H1 (cell line): ENCODE data around the gene NRDE2. TPM values are rescaled to one million over a fixed set of nuclear protein-coding genes. Genes with fewer than 3 reads are reported as not detected.
"Not testable (repeated sequence)": the region's sequence is repeated elsewhere in the genome, so short reads cannot be mapped to it uniquely, and the experiment has no call there.

Experiments
- CTCF ChIA-PET: fragments of 300-600 bp; sonication (Branson Sonifier 250); formaldehyde crosslinking; loops from one replicate; lab custom pipeline; 2021; ENCODE audit not compliant: partially characterized antibody; lab: Charles Lee
- POLR2A ChIA-PET: fragments of 300-600 bp; sonication (Branson Sonifier 250); formaldehyde crosslinking; loops from one replicate; lab custom pipeline; 2021; ENCODE audit warnings: inconsistent platforms; ENCODE audit not compliant: partially characterized antibody; lab: Charles Lee
- DNase-seq, 2 experiments: peaks; one replicate each; pipeline versions ENCODE4 v3.0.0 to v3.0.0-alpha.2; 2010 to 2022; ENCODE audit warnings: low spot score in 2 of 2, low read depth in 1 of 2, mixed read lengths in 1 of 2
- FAIRE-seq: peaks from 2 replicates; lab custom pipeline; 2011; peaks lifted over from hg19 to GRCh38; lab: Jason Lieb, UNC
- H2AFZ ChIP-seq: 2 replicates; pipeline ENCODE4 v1.8.1; 2012; ENCODE audit warnings: low read length, inconsistent platforms
- H2AK5ac ChIP-seq: 2 replicates; pipeline ENCODE4 v1.6.1; 2013; ENCODE audit warnings: low read depth, low read length
- H2BK120ac ChIP-seq: replicated peaks from 2 replicates; pipeline ENCODE3; 2013; ENCODE audit warnings: low read depth, low read length, inconsistent platforms
- H2BK12ac ChIP-seq: 2 replicates; pipeline ENCODE4 v1.6.1; 2013; ENCODE audit warnings: low read depth, low read length
- H2BK15ac ChIP-seq: 2 replicates; pipeline ENCODE4 v1.6.1; 2013; ENCODE audit warnings: low read length
- H2BK20ac ChIP-seq: 2 replicates; pipeline ENCODE4 v1.6.1; 2013; ENCODE audit warnings: low read length
- H2BK5ac ChIP-seq: 2 replicates; pipeline ENCODE4 v1.6.1; 2013; ENCODE audit warnings: low read depth, low read length
- H3K14ac ChIP-seq: 2 replicates; pipeline ENCODE4 v1.6.1; 2013; ENCODE audit warnings: inconsistent platforms; ENCODE audit not compliant: insufficient read length
- H3K18ac ChIP-seq: 2 replicates; pipeline ENCODE4 v1.6.1; 2013; ENCODE audit warnings: low read length; ENCODE audit errors: extremely low read depth
- H3K23ac ChIP-seq: 2 replicates; pipeline ENCODE4 v1.6.1; 2013; ENCODE audit warnings: inconsistent platforms; ENCODE audit not compliant: insufficient read length
- H3K23me2 ChIP-seq: 2 replicates; pipeline ENCODE4 v1.6.1; 2013; ENCODE audit warnings: low read depth, low read length
- H3K27ac ChIP-seq: 2 replicates; pipeline ENCODE4 v1.6.1; 2011; ENCODE audit warnings: low read depth, low read length, inconsistent platforms
- H3K27me3 ChIP-seq, 4 experiments: replicated peaks in 1 of 4; 1 replicate in 1 of 4; 2 replicates in 3 of 4; pipeline versions ENCODE4 v1.6.1 to v1.8.1; 2011 to 2013; ENCODE audit warnings: low read length in 3 of 4, mild to moderate bottlenecking in 3 of 4, inconsistent platforms in 2 of 4, mixed read lengths in 2 of 4, moderate library complexity in 1 of 4; ENCODE audit not compliant: control insufficient read depth in 3 of 4, insufficient read depth in 3 of 4; ENCODE audit errors: extremely low read depth in 1 of 4
- H3K36me3 ChIP-seq, 4 experiments: 2 replicates each; pipeline versions ENCODE4 v1.6.1 to v1.8.1; 2011 to 2013; ENCODE audit warnings: mild to moderate bottlenecking in 4 of 4, low read length in 3 of 4, moderate library complexity in 2 of 4, control low read depth in 1 of 4, inconsistent platforms in 1 of 4; ENCODE audit not compliant: insufficient read depth in 4 of 4, control insufficient read depth in 2 of 4
- H3K4ac ChIP-seq: replicated peaks from 2 replicates; pipeline ENCODE3; 2013; ENCODE audit warnings: low read length, low read depth, mixed read lengths, inconsistent platforms; ENCODE audit not compliant: insufficient read length
- H3K4me1 ChIP-seq, 4 experiments: replicated peaks in 1 of 4; 1 replicate in 1 of 4; 2 replicates in 3 of 4; pipeline versions ENCODE4 v1.6.1 to v1.8.1; 2011 to 2013; ENCODE audit warnings: low read length in 3 of 4, inconsistent platforms in 2 of 4, mixed read lengths in 1 of 4; ENCODE audit not compliant: insufficient read depth in 4 of 4, control insufficient read depth in 3 of 4
- H3K4me2 ChIP-seq, 2 experiments: 2 replicates each; pipeline versions ENCODE4 v1.6.1 to v1.8.1; 2011 to 2013; ENCODE audit warnings: low read depth in 2 of 2, low read length in 2 of 2, control low read depth in 1 of 2, inconsistent platforms in 1 of 2, mild to moderate bottlenecking in 1 of 2; ENCODE audit not compliant: insufficient read depth in 1 of 2
- H3K4me3 ChIP-seq, 4 experiments: fragments of 200-600, 300-600 bp in 1 of 4; sonication (generic), shearing (Covaris generic), sonication (Bioruptor Twin) in 1 of 4; 2 replicates each; pipeline versions ENCODE4 v1.5.1 to v1.8.1; 2011 to 2016; ENCODE audit warnings: low read length in 4 of 4, low read depth in 3 of 4, control low read depth in 2 of 4, inconsistent platforms in 2 of 4, mild to moderate bottlenecking in 2 of 4, mixed read lengths in 1 of 4, moderate library complexity in 1 of 4; ENCODE audit not compliant: insufficient read depth in 2 of 4; ENCODE audit errors: extremely low read depth in 1 of 4
- H3K56ac ChIP-seq: replicated peaks from 2 replicates; pipeline ENCODE3; 2013; ENCODE audit warnings: low read depth, mild to moderate bottlenecking, mixed read lengths, low read length, inconsistent platforms; ENCODE audit not compliant: insufficient read length
- H3K79me1 ChIP-seq: 2 replicates; pipeline ENCODE4 v1.6.1; 2013; ENCODE audit warnings: low read depth, low read length, control low read depth
- H3K79me2 ChIP-seq, 2 experiments: 2 replicates each; pipeline versions ENCODE4 v1.6.1 to v1.8.1; 2012 to 2013; ENCODE audit warnings: low read length in 2 of 2, mild to moderate bottlenecking in 2 of 2, inconsistent platforms in 1 of 2; ENCODE audit not compliant: insufficient read depth in 2 of 2, control insufficient read depth in 1 of 2
- H3K9ac ChIP-seq, 4 experiments: replicated peaks in 1 of 4; 1 replicate in 1 of 4; 2 replicates in 3 of 4; pipeline versions ENCODE4 v1.6.1 to v1.8.1; 2011 to 2013; ENCODE audit warnings: low read depth in 3 of 4, low read length in 3 of 4, control low read depth in 2 of 4, mild to moderate bottlenecking in 2 of 4, moderate library complexity in 2 of 4, inconsistent platforms in 1 of 4; ENCODE audit errors: extremely low read depth in 1 of 4
- H3K9me3 ChIP-seq, 2 experiments: 2 replicates each; pipeline versions ENCODE4 v1.6.1 to v1.8.1; 2012 to 2013; ENCODE audit warnings: mild to moderate bottlenecking in 2 of 2, moderate library complexity in 2 of 2, control low read depth in 1 of 2, inconsistent platforms in 1 of 2, low read depth in 1 of 2, low read length in 1 of 2, mixed read lengths in 1 of 2; ENCODE audit not compliant: insufficient read depth in 2 of 2
- H4K20me1 ChIP-seq, 2 experiments: replicated peaks in 1 of 2; 2 replicates each; pipeline versions ENCODE3 to v1.8.1; 2011 to 2013; ENCODE audit warnings: inconsistent platforms in 2 of 2, low read length in 2 of 2, mild to moderate bottlenecking in 1 of 2; ENCODE audit not compliant: insufficient read depth in 2 of 2, control insufficient read depth in 1 of 2
- H4K5ac ChIP-seq: 2 replicates; pipeline ENCODE4 v1.6.1; 2013; ENCODE audit warnings: low read length, low read depth, mixed read lengths, inconsistent platforms; ENCODE audit not compliant: insufficient read length
- H4K8ac ChIP-seq: 2 replicates; pipeline ENCODE4 v1.8.0; 2013; ENCODE audit warnings: mild to moderate bottlenecking, moderate library complexity, low read length, inconsistent platforms; ENCODE audit not compliant: insufficient read depth; ENCODE audit errors: extremely low read depth
- H4K91ac ChIP-seq: replicated peaks from 2 replicates; pipeline ENCODE3; 2013; ENCODE audit warnings: low read length, mixed read lengths, inconsistent platforms; ENCODE audit not compliant: insufficient read length
- WGBS, 2 experiments: shearing (Covaris generic) in 1 of 2; methylation state at CpG; one replicate each; pipeline versions ENCODE4 v1.1.6 to v1.1.7; 2013 to 2015; ENCODE audit warnings: low lambda C conversion rate in 2 of 2, mixed read lengths in 2 of 2, inconsistent platforms in 1 of 2, low coverage in 1 of 2, missing lambda C conversion rate in 1 of 2; ENCODE audit not compliant: insufficient replicate concordance in 2 of 2, insufficient coverage in 1 of 2, insufficient read length in 1 of 2; ENCODE audit errors: extremely low coverage in 1 of 2, missing lambda C conversion rate in 1 of 2; 5-methylcytosine and 5-hydroxymethylcytosine counted together
- polyA plus RNA-seq, 7 experiments: library from polyadenylated mRNA; depleted of rRNA in 3 of 7; stranded (reverse) in 5 of 7; unstranded in 2 of 7; fragments of >200 nt in 5 of 7; fragments of 200-250 nt in 2 of 7; gene quantifications; 1 replicate in 5 of 7; 2 replicates in 1 of 7; 4 replicates in 1 of 7; pipeline versions ENCODE4 v1.2.1 to v1.2.3, GENCODE V29; 2011 to 2013; ENCODE audit warnings: missing spikeins in 2 of 7, mixed read lengths in 2 of 7
- total RNA-seq: library from RNA; stranded (reverse); fragmentation: NEBNext Ultra II Directional; extraction: Animal tissue kit (Norgen Biotek cat#: 25700); gene quantifications from 2 replicates; pipeline ENCODE4 v1.2.1, GENCODE V29; 2021

Gene NRDE2
- total and polyA plus RNA-seq, 2 of the 8 experiments (the other 6 are each of a cell fraction or from before 2014, with no cell fraction given): 4.9 to 12.1 TPM

DNA sequence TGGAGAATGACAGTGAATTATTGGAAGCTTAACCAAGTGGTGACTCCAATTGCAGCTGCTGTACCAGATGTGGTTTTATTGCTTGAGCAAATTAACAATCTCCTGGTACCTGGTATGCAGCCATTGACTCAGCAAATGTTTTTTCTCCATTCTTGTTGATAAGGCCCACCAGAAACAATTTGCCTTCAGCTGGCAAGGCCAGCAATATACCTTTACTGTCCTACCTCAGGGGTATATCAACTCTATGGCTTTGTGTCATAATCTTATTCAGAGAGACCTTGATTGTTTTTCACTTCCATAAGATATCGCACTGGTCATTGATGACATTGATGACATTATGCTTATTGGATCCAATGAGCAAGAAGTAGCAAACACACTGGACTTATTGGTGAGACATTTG is 101.8 kb downstream of the NRDE2 start:
- WGBS, 2 experiments: 89% methylated on average over 1 of the region's 1 CpG; no CpG with 5 or more reads in 1 of the 2 experiments
- H3K18ac ChIP-seq, H4K8ac ChIP-seq, H4K20me1 ChIP-seq, H2AK5ac ChIP-seq, H3K9me3 ChIP-seq, H3K79me2 ChIP-seq, H3K79me1 ChIP-seq, H3K14ac ChIP-seq, H3K23me2 ChIP-seq, FAIRE-seq, H2BK12ac ChIP-seq, DNase-seq, H2BK15ac ChIP-seq, H3K4me2 ChIP-seq, H3K4ac ChIP-seq, H2BK120ac ChIP-seq, H3K36me3 ChIP-seq, H4K5ac ChIP-seq, H3K23ac ChIP-seq, H3K27ac ChIP-seq, POLR2A ChIA-PET, H3K56ac ChIP-seq, H2BK5ac ChIP-seq, H4K91ac ChIP-seq, H2AFZ ChIP-seq, H3K4me3 ChIP-seq, H3K4me1 ChIP-seq, H2BK20ac ChIP-seq, H3K9ac ChIP-seq, H3K27me3 ChIP-seq: not testable (repeated sequence)
- CTCF ChIA-PET: interaction anchor here (1.9 kb wide), 1 partner anchor 256 kb away, joined by 5 read pairs; no protein-coding TSS in a partner anchor
